K562 (cell line): ENCODE data around the gene EEF2K. TPM values are rescaled to one million over a fixed set of nuclear protein-coding genes. Genes with fewer than 3 reads are reported as not detected.

Source experiments
- ADNP ChIP-seq: fragments of 200-800 bp; sonication (Bioruptor generic); IDR thresholded peaks from 2 replicates; pipeline ENCODE4 v1.6.1; 2016; ENCODE audit warnings: missing genetic modification characterization, missing compliant biosample characterization
- BRD4 ChIP-seq: fragments of 200-600 bp; sonication (generic); IDR thresholded peaks from 2 replicates; pipeline ENCODE4 v1.6.1; 2017; ENCODE audit warnings: inconsistent platforms
- DACH1 ChIP-seq: fragments of 450-650 bp; IDR thresholded peaks from 2 replicates; pipeline ENCODE4 v1.6.1; 2018; ENCODE audit not compliant: partially characterized antibody
- DMBX1 ChIP-seq: fragments of 250-450 bp; sonication (Bioruptor Pico); IDR thresholded peaks from 2 replicates; pipeline ENCODE4 v1.8.0; 2022; ENCODE audit warnings: inconsistent platforms, mild to moderate bottlenecking, moderate library complexity, borderline replicate concordance
- EHMT2 ChIP-seq: fragments of 450-650 bp; IDR thresholded peaks from 2 replicates; pipeline ENCODE4 v1.6.1; 2018; ENCODE audit warnings: antibody characterized with exemption
- ELF4 ChIP-seq: fragments of 450-650 bp; formaldehyde crosslinking; IDR thresholded peaks from 2 replicates; pipeline ENCODE4 v1.4.0; 2022; ENCODE audit warnings: missing genetic modification characterization
- EP300 ChIP-seq: IDR thresholded peaks from 2 replicates; pipeline ENCODE4 v1.6.1; 2012; ENCODE audit warnings: low read length, improper control_type of control experiment
- GATA2 ChIP-seq: sonication (generic); formaldehyde crosslinking; IDR thresholded peaks from 2 replicates; pipeline ENCODE4 v1.4.0; 2020; ENCODE audit warnings: mild to moderate bottlenecking, missing genetic modification reagents
- GTF2A2 ChIP-seq: IDR thresholded peaks from 2 replicates; pipeline ENCODE4 v1.6.1; 2016; ENCODE audit warnings: mild to moderate bottlenecking, missing genetic modification characterization, missing compliant biosample characterization
- MLLT1 ChIP-seq, 2 experiments: fragments of 450-650 bp; IDR thresholded peaks; 2 replicates each; pipeline ENCODE4 v1.6.1; 2016
- NEUROD1 ChIP-seq: fragments of 150-350 bp; IDR thresholded peaks from 2 replicates; pipeline ENCODE4 v1.6.1; 2014; ENCODE audit warnings: borderline replicate concordance, low read length, low read depth; ENCODE audit not compliant: partially characterized antibody
- NR0B1 ChIP-seq: fragments of 450-650 bp; IDR thresholded peaks from one replicate; pipeline ENCODE4 v1.6.1; 2018; ENCODE audit warnings: mild to moderate bottlenecking, moderate library complexity; ENCODE audit not compliant: partially characterized antibody
- NUFIP1 ChIP-seq: fragments of 450-650 bp; IDR thresholded peaks from 2 replicates; pipeline ENCODE4 v1.6.1; 2018; ENCODE audit not compliant: partially characterized antibody
- OTX1 ChIP-seq: fragments of 450-650 bp; formaldehyde crosslinking; IDR thresholded peaks from 2 replicates; pipeline ENCODE4 v1.4.0; 2022; ENCODE audit warnings: mild to moderate bottlenecking
- PHTF2 ChIP-seq: fragments of 250-450 bp; sonication (Bioruptor Pico); IDR thresholded peaks from 2 replicates; pipeline ENCODE4 v1.5.0; 2021; ENCODE audit warnings: mild to moderate bottlenecking
- POLR3A ChIP-seq: IDR thresholded peaks from 2 replicates; pipeline ENCODE4 v1.6.1; 2011; ENCODE audit warnings: borderline replicate concordance, mild to moderate bottlenecking, moderate library complexity; ENCODE audit not compliant: insufficient read length, insufficient read depth; ENCODE audit errors: extremely low read depth
- PYGO2 ChIP-seq: fragments of 450-650 bp; IDR thresholded peaks from 2 replicates; pipeline ENCODE4 v1.6.1; 2016; ENCODE audit warnings: mild to moderate bottlenecking, missing genetic modification characterization, moderate library complexity, missing compliant biosample characterization
- SMAD1 ChIP-seq: fragments of 150-350 bp; IDR thresholded peaks from 2 replicates; pipeline ENCODE4 v1.6.1; 2014; ENCODE audit warnings: low read length, low read depth; ENCODE audit not compliant: partially characterized antibody
- SMAD4 ChIP-seq: fragments of 250-450 bp; sonication (Bioruptor Pico); conservative IDR thresholded peaks from 2 replicates; pipeline ENCODE4 v1.8.0; 2021; ENCODE audit warnings: inconsistent platforms, mild to moderate bottlenecking, moderate library complexity
- SMC3 ChIP-seq: conservative IDR thresholded peaks from 2 replicates; pipeline ENCODE4 v1.6.1; 2011; ENCODE audit warnings: low read depth, low read length, improper control_type of control experiment; ENCODE audit not compliant: insufficient read depth
- TOE1 ChIP-seq, 2 experiments: fragments of 450-650 bp in 1 of 2; sonication (generic) in 1 of 2; formaldehyde crosslinking in 1 of 2; IDR thresholded peaks; 2 replicates each; pipeline versions ENCODE4 v1.7.1 to v1.8.0; 2016 to 2022; ENCODE audit warnings: borderline replicate concordance in 2 of 2, mild to moderate bottlenecking in 2 of 2, antibody characterized with exemption in 1 of 2, inconsistent platforms in 1 of 2, low read depth in 1 of 2, missing genetic modification reagents in 1 of 2, moderate library complexity in 1 of 2
- ZFX ChIP-seq: sonication (generic); formaldehyde crosslinking; IDR thresholded peaks from 2 replicates; pipeline ENCODE4 v1.8.0; 2022; ENCODE audit warnings: mild to moderate bottlenecking, missing genetic modification reagents, moderate library complexity
- ZNF146 ChIP-seq: IDR thresholded peaks from one replicate; pipeline ENCODE4 v1.6.1; 2018; ENCODE audit warnings: missing compliant biosample characterization; ENCODE audit not compliant: unreplicated experiment
- ZNF174 ChIP-seq: fragments of 250-450 bp; sonication (Bioruptor Pico); IDR thresholded peaks from 2 replicates; pipeline ENCODE4 v1.4.0; 2020; ENCODE audit warnings: mild to moderate bottlenecking
- ZNF277 ChIP-seq: fragments of 250-450 bp; sonication (Bioruptor Pico); IDR thresholded peaks from 2 replicates; pipeline ENCODE4 v1.8.0; 2022; ENCODE audit warnings: inconsistent platforms, mild to moderate bottlenecking, moderate library complexity, borderline replicate concordance
- ZNF561 ChIP-seq: fragments of 450-650 bp; formaldehyde crosslinking; conservative IDR thresholded peaks from 2 replicates; pipeline ENCODE4 v1.4.0; 2020; ENCODE audit warnings: mild to moderate bottlenecking, moderate library complexity
- polyA plus RNA-seq, 8 experiments: library from polyadenylated mRNA; depleted of rRNA in 4 of 8; stranded (reverse) in 5 of 8; unstranded in 3 of 8; fragments of >200 nt; fragmentation: Nextera tagmentation in 2 of 8; fragmentation: Illumina TruSeq in 1 of 8; extraction: Ambion mirVana in 2 of 8; extraction: Trizol in 1 of 8; gene quantifications; 2 replicates each; pipeline versions ENCODE4 v1.2.1 to v1.2.3, GENCODE V29; 2011 to 2014; ENCODE audit warnings: inconsistent platforms in 1 of 8, missing spikeins in 1 of 8
- total RNA-seq, 7 experiments: library from RNA; depleted of rRNA in 6 of 7; stranded (reverse); fragments of >200 nt in 6 of 7; fragmentation: Illumina TruSeq in 2 of 7; extraction: Trizol in 2 of 7; gene quantifications; 2 replicates each; pipeline versions ENCODE4 v1.2.1 to v1.2.3, GENCODE V29; 2011 to 2021; ENCODE audit warnings: low replicate concordance in 1 of 7

EEF2K gene
- total and polyA plus RNA-seq, 9 of the 15 experiments (the other 6 are each of a cell fraction or from before 2014, with no cell fraction given) = 3.0 to 35.2 (median 12.2) TPM

- TF ChIP-seq MLLT1 (IDR thresholded peaks at IDR 0.05) = peak in 1 of 2 experiments; percentile 41; a peak in 1 of 4 replicates
- no peak for TF ChIP-seq SMC3
- peak; percentile 81 for TF ChIP-seq SMAD1
- TF ChIP-seq EHMT2 = no peak
- TF ChIP-seq ELF4 (CRISPR knock-in tag) = peak; percentile 70; the same call in 1 of the 2 replicates
- TF ChIP-seq EP300 = no peak
- no peak for TF ChIP-seq PYGO2 (tag)
- TF ChIP-seq ZFX = peak; percentile 80
- no peak for TF ChIP-seq BRD4
- no peak for TF ChIP-seq ADNP (tag)
- no peak for TF ChIP-seq PHTF2
- TF ChIP-seq NR0B1 = no peak
- TF ChIP-seq OTX1 = 0 out of 2 replicates have a peak, but pooled peaks have one; percentile 66
- TF ChIP-seq TOE1 (IDR thresholded peaks at IDR 0.05; ENCODE audit: borderline replicate concordance) = peak; percentile 61; the same call in 1 of the 2 replicates
- no peak for TF ChIP-seq TOE1 (CRISPR knock-in tag; IDR thresholded peaks at IDR 0.05; ENCODE audit: borderline replicate concordance, low read depth)
- no peak for TF ChIP-seq ZNF277 (CRISPR knock-in tag)
- no peak for TF ChIP-seq SMAD4 (CRISPR knock-in tag)
- TF ChIP-seq ZNF561 (CRISPR knock-in tag) = no peak
- TF ChIP-seq NUFIP1 = no peak
- no peak for TF ChIP-seq ZNF146
- no peak for TF ChIP-seq GTF2A2 (tag)
- no peak for TF ChIP-seq GATA2 (CRISPR knock-in tag)
- no peak for TF ChIP-seq POLR3A
- TF ChIP-seq ZNF174 (CRISPR knock-in tag) = no peak
- TF ChIP-seq DMBX1 (CRISPR knock-in tag) = no peak
- TF ChIP-seq NEUROD1 = no peak
- no peak for TF ChIP-seq DACH1
Observed at GRCh38 chr16:22190776-22191531, 15.1 kb upstream of the EEF2K start (continued).
